Anterior cingulate cortex (tissue), 58 donors: ENCODE measurements around the gene CLEC16A.

Experiments
- DNase-seq, 58 donors: peaks; one replicate each; lab custom pipeline; 2025; lab: John Stamatoyannopoulos, UW

CLEC16A gene

GRCh38 chr16:10944249-10945064 lies at the start of gene CLEC16A:
CLEC16A (plus strand) TSS chr16:10944564; CDS start chr16:10944718, 154 bp downstream.
- DNase-seq, result peak; percentile 76 to 99 (median 97)

- DNase-seq, result peak in 1 of 58 donors; percentile 6
Measured at GRCh38 chr16:10895053-10895946, 49.1 kb upstream of the CLEC16A start.

GRCh38 chr16:10896165-10896564 lies 48.2 kb upstream of the CLEC16A start:
- DNase-seq, result no peak

GRCh38 chr16:10896723-10897122 lies 47.6 kb upstream of the CLEC16A start:
- no peak for DNase-seq

GRCh38 chr16:10897134-10897533 lies 47.2 kb upstream of the CLEC16A start:
- peak in 1 of 58 donors; percentile 9 for DNase-seq

- no peak for DNase-seq
Measured at GRCh38 chr16:10902999-10903398, 41.4 kb upstream of the CLEC16A start.

- DNase-seq, result peak in 8 of 58 donors; percentile 5 to 33 (median 19)
Measured at GRCh38 chr16:10906482-10906881, 37.9 kb upstream of the CLEC16A start.

- DNase-seq, result peak in 31 of 58 donors; percentile 3 to 66 (median 23)
Measured at GRCh38 chr16:10906914-10907756, 37.2 kb upstream of the CLEC16A start.

- DNase-seq, result no peak
Measured at GRCh38 chr16:10907757-10908045, 36.7 kb upstream of the CLEC16A start.

GRCh38 chr16:10911267-10911666 lies 33.1 kb upstream of the CLEC16A start:
- no peak for DNase-seq

GRCh38 chr16:10916534-10916933 lies 27.8 kb upstream of the CLEC16A start:
- DNase-seq, result no peak

- DNase-seq, result peak in 55 of 58 donors; percentile 9 to 93 (median 75)
Measured at GRCh38 chr16:10918294-10919002, 25.9 kb upstream of the CLEC16A start.

- DNase-seq, result no peak
Measured at GRCh38 chr16:10919003-10919351, 25.4 kb upstream of the CLEC16A start.

GRCh38 chr16:10920726-10921427 lies 23.5 kb upstream of the CLEC16A start:
- DNase-seq, result no peak

- no peak for DNase-seq
Measured at GRCh38 chr16:10921536-10922327, 22.6 kb upstream of the CLEC16A start.

- peak in 4 of 58 donors; percentile 5 to 28 (median 22) for DNase-seq
Measured at GRCh38 chr16:10922328-10923145, 21.8 kb upstream of the CLEC16A start.

GRCh38 chr16:10923146-10923649 lies 21.2 kb upstream of the CLEC16A start:
- DNase-seq, result no peak
